ENCODE results near the gene PRPH2.
A peak's percentile ranks its signal among the peaks of the same experiment; 100 is the strongest.

- TF ChIP-seq CTCF (IDR thresholded peaks at IDR 0.05) (no peak), POLR2A (IDR thresholded peaks at IDR 0.05) (peak in 1 of 2 donors; percentile 60), POLR2AphosphoS5 (IDR thresholded peaks at IDR 0.05) (peak; percentile 53 to 81 (median 54)), EP300 (IDR thresholded peaks at IDR 0.05) (no peak)
Measured at GRCh38 chr6:42746463-42747391, 24.3 kb upstream of the PRPH2 start.
